Measurements from ENCODE around the gene EPHA3. TPM values are rescaled to one million over a fixed set of nuclear protein-coding genes. Genes with fewer than 3 reads are reported as not detected.

Gene EPHA3
- total RNA-seq, 1 experiment from 2014 or later: not detected

DNA sequence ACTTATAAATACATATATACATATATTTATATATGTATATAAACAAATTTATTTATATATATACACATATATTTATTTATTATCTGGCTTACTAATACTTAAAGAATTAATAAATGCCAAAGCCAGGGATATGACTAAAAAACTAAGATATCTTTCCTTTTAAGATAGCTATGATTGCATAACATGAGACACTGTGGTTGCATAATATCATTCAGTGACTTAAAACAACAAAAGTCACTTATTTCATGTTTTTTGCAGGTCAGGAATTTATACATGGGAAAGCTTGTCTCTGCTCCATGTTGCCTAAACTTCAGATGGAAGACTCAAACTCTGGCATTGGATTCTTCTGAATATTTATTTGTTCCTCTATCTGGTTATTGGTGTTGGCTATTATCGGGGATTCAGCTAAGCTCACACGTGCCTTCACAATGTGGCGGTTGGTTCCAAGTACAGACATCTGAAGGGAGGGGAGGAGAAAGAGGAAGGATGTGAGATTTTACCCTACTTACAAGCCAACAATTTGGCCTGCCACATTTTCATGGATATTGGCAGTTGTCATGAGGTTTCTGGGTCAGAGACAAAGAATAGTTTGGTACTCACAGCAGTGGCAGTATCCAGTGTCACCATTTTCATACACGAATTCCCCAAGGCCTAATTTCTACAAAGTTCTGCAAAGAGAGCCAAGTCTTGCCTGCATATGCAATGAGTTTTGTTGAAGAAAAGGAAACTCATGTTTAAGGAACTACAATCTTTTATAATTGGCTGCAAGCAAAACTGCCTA, 381.6 kb downstream of the EPHA3 start:
- TF ChIP-seq, protein P1, sequence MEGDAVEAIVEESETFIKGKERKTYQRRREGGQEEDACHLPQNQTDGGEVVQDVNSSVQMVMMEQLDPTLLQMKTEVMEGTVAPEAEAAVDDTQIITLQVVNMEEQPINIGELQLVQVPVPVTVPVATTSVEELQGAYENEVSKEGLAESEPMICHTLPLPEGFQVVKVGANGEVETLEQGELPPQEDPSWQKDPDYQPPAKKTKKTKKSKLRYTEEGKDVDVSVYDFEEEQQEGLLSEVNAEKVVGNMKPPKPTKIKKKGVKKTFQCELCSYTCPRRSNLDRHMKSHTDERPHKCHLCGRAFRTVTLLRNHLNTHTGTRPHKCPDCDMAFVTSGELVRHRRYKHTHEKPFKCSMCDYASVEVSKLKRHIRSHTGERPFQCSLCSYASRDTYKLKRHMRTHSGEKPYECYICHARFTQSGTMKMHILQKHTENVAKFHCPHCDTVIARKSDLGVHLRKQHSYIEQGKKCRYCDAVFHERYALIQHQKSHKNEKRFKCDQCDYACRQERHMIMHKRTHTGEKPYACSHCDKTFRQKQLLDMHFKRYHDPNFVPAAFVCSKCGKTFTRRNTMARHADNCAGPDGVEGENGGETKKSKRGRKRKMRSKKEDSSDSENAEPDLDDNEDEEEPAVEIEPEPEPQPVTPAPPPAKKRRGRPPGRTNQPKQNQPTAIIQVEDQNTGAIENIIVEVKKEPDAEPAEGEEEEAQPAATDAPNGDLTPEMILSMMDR (IDR thresholded peaks at IDR 0.05; ENCODE audit: insufficient read depth in 1 of 2, low read depth in 1 of 2, low read length in 1 of 2, severe bottlenecking in 1 of 2, unreplicated experiment in 1 of 2): no peak
- H3K36me3 ChIP-seq (ENCODE audit: control insufficient read depth, insufficient read depth, low read length): no peaks in the 10 kb centered on the region
- BruUV-seq (replicated peaks): no TSS peak
- no peaks in the 10 kb centered on the region for H3K36me3 Mint-ChIP-seq (ENCODE audit: insufficient read depth, unreplicated experiment)
- no peak overlapping the region for H3K4me3 Mint-ChIP-seq (ENCODE audit: unreplicated experiment)
- H3K27ac Mint-ChIP-seq (ENCODE audit: unreplicated experiment): no peak overlapping the region
- ChIA-PET CTCF (no interaction called here), POLR2A (no interaction called here)
- no peaks in the 10 kb centered on the region for H3K9me3 ChIP-seq
- no peaks in the 10 kb centered on the region for H3K4me1 Mint-ChIP-seq (ENCODE audit: low read depth, unreplicated experiment)
- no peaks in the 10 kb centered on the region for H3K9me3 Mint-ChIP-seq (ENCODE audit: unreplicated experiment)
- H3K27me3 ChIP-seq (replicated peaks; ENCODE audit: control insufficient read depth, insufficient read depth, low read length): no peaks in the 10 kb centered on the region
- H3K4me3 ChIP-seq (ENCODE audit: low read depth, low read length): no peak overlapping the region
- DNase-seq: no peak
- no peaks in the 10 kb centered on the region for H3K4me1 ChIP-seq
- intact Hi-C loops (cut with micrococcal nuclease; ENCODE audit: unreplicated experiment): no loop called here
- H3K27me3 Mint-ChIP-seq (ENCODE audit: insufficient read depth, unreplicated experiment): peaks cover 4% of the 10 kb centered on the region

DNA sequence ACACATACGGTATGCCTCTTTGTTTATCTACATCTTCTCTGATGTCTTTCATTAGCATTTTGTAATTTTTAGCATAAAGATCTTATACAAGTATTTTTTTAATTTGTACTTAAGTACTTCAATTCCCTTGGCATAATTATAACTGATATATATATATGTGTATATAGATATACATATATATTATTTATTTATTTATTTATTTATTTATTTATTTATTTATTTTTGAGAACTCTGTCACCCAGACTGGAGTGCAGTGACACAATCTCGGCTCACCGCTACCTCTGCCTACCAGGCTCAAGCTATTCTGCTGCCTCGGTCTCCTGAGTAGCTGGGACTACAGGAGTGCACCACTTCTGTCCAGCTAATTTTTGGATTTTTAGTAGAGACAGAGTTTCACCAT, 382.7 kb downstream of the EPHA3 start:
- no TSS peak for BruUV-seq (replicated peaks)
- intact Hi-C loops (cut with micrococcal nuclease; ENCODE audit: unreplicated experiment): no loop called here
- H3K4me3 Mint-ChIP-seq (ENCODE audit: unreplicated experiment): no peak overlapping the region
- CTCF ChIA-PET: no interaction called here
- Histone ChIP-seq H3K4me1 (no peaks in the 10 kb centered on the region), H3K36me3 (ENCODE audit: control insufficient read depth, insufficient read depth, low read length) (no peaks in the 10 kb centered on the region), H3K9me3 (no peaks in the 10 kb centered on the region), H3K4me3 (ENCODE audit: low read depth, low read length) (no peak overlapping the region), H3K27me3 (replicated peaks; ENCODE audit: control insufficient read depth, insufficient read depth, low read length) (no peaks in the 10 kb centered on the region)
- H3K4me1 Mint-ChIP-seq (ENCODE audit: low read depth, unreplicated experiment): no peaks in the 10 kb centered on the region
- TF ChIP-seq, protein P1 (IDR thresholded peaks at IDR 0.05; ENCODE audit: insufficient read depth in 1 of 2, low read depth in 1 of 2, low read length in 1 of 2, severe bottlenecking in 1 of 2, unreplicated experiment in 1 of 2): no peak
- POLR2A ChIA-PET: no interaction called here
- H3K27me3 Mint-ChIP-seq (ENCODE audit: insufficient read depth, unreplicated experiment): peaks cover under 1% of the 10 kb centered on the region
- no peaks in the 10 kb centered on the region for H3K36me3 Mint-ChIP-seq (ENCODE audit: insufficient read depth, unreplicated experiment)
- no peak for DNase-seq
- no peak overlapping the region for H3K27ac Mint-ChIP-seq (ENCODE audit: unreplicated experiment)
- no peaks in the 10 kb centered on the region for H3K9me3 Mint-ChIP-seq (ENCODE audit: unreplicated experiment)

DNA sequence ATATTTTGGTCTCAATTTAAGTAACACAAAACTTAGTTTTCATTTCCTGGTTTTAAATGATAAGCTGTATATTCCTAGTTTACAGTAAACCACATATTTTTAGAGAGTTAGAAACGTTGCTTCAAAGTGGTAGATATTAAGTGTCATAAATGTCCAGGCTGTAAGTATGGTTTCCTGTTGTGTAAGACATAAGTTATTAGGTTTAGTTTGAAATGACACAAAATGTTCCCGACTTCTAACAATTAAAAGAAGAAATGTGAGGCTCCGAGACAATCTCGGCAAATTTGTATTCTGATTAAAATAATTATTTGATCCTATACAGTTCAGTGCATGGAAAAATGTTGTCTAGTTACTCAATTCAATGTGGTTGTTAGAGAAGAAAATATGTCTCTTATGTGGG, 387.3 kb downstream of the EPHA3 start:
- no TSS peak for BruUV-seq (replicated peaks)
- no peaks in the 10 kb centered on the region for H3K27me3 Mint-ChIP-seq (ENCODE audit: insufficient read depth, unreplicated experiment)
- TF ChIP-seq, protein P1 (IDR thresholded peaks at IDR 0.05; ENCODE audit: insufficient read depth in 1 of 2, low read depth in 1 of 2, low read length in 1 of 2, severe bottlenecking in 1 of 2, unreplicated experiment in 1 of 2): no peak
- Histone ChIP-seq H3K27me3 (replicated peaks; ENCODE audit: control insufficient read depth, insufficient read depth, low read length) (no peaks in the 10 kb centered on the region), H3K9me3 (no peaks in the 10 kb centered on the region), H3K36me3 (ENCODE audit: control insufficient read depth, insufficient read depth, low read length) (no peaks in the 10 kb centered on the region), H3K4me3 (ENCODE audit: low read depth, low read length) (no peak overlapping the region), H3K4me1 (no peaks in the 10 kb centered on the region)
- no peak for DNase-seq
- ChIA-PET CTCF (no interaction called here), POLR2A (interaction anchor here (0.6 kb wide), 1 partner anchor 154 kb away, joined by 3 read pairs; no protein-coding TSS in a partner anchor)
- intact Hi-C loops (cut with micrococcal nuclease; ENCODE audit: unreplicated experiment): no loop called here
- no peak overlapping the region for H3K27ac Mint-ChIP-seq (ENCODE audit: unreplicated experiment)
- H3K36me3 Mint-ChIP-seq (ENCODE audit: insufficient read depth, unreplicated experiment): no peaks in the 10 kb centered on the region
- no peak overlapping the region for H3K4me3 Mint-ChIP-seq (ENCODE audit: unreplicated experiment)
- H3K9me3 Mint-ChIP-seq (ENCODE audit: unreplicated experiment): no peaks in the 10 kb centered on the region
- no peaks in the 10 kb centered on the region for H3K4me1 Mint-ChIP-seq (ENCODE audit: low read depth, unreplicated experiment)
